Gastroesophageal sphincter (tissue), 4 donors: ENCODE data around the gene LIMCH1. TPM values are rescaled to one million over a fixed set of nuclear protein-coding genes. Genes with fewer than 3 reads are reported as not detected.

Experiments
- ATAC-seq: fragments of 150-250 bp; one replicate; pipeline ENCODE4 v1.9.1; 2016; ENCODE audit warnings: mild to moderate bottlenecking, moderate library complexity
- H3K27ac ChIP-seq, 4 donors: fragments of 200-600 bp; sonication (generic) in 3 of 4; 1 replicate in 3 of 4; 2 replicates in 1 of 4; pipeline ENCODE4 v1.5.1; 2016 to 2019
- H3K27me3 ChIP-seq: fragments of 200-600 bp; sonication (generic); one replicate; pipeline ENCODE4 v1.5.1; 2019
- H3K36me3 ChIP-seq, 2 donors: fragments of 200-600 bp; sonication (generic); one replicate each; pipeline ENCODE4 v1.5.1; 2019; ENCODE audit warnings: control low read depth in 1 of 2
- H3K4me1 ChIP-seq, 3 donors: fragments of 200-600 bp; sonication (generic); 1 replicate in 2 of 3; 2 replicates in 1 of 3; pipeline ENCODE4 v1.5.1; 2016 to 2019; ENCODE audit warnings: control low read depth in 2 of 3
- H3K4me3 ChIP-seq, 2 donors: fragments of 200-600 bp; sonication (generic); one replicate each; pipeline ENCODE4 v1.5.1; 2019; ENCODE audit warnings: mild to moderate bottlenecking in 1 of 2, moderate library complexity in 1 of 2
- H3K9me3 ChIP-seq, 3 donors: fragments of 200-600 bp; sonication (generic); one replicate each; pipeline ENCODE4 v1.5.1; 2017 to 2019; ENCODE audit warnings: control low read depth in 2 of 3
- CTCF ChIP-seq, 4 experiments: fragments of 200-600 bp in 2 of 4; fragments of 450-650 bp in 2 of 4; sonication (generic) in 1 of 4; IDR thresholded peaks; one replicate each; pipeline ENCODE4 v1.5.1; 2017 to 2019; ENCODE audit warnings: antibody characterized with exemption in 4 of 4, mild to moderate bottlenecking in 2 of 4, moderate library complexity in 2 of 4
- EP300 ChIP-seq: sonication (generic); formaldehyde crosslinking; IDR thresholded peaks from one replicate; pipeline ENCODE4 v1.6.1; 2017; ENCODE audit warnings: antibody characterized with exemption, mild to moderate bottlenecking
- POLR2A ChIP-seq, 2 donors: fragments of 450-650 bp; IDR thresholded peaks; one replicate each; pipeline ENCODE4 v1.6.1; 2017; ENCODE audit warnings: antibody characterized with exemption in 2 of 2, mild to moderate bottlenecking in 2 of 2, moderate library complexity in 1 of 2
- POLR2AphosphoS5 ChIP-seq: sonication (generic); formaldehyde crosslinking; IDR thresholded peaks from one replicate; pipeline ENCODE4 v1.6.1; 2017; ENCODE audit warnings: antibody characterized with exemption
- WGBS, 2 donors: methylation state at CpG; one replicate each; pipeline ENCODE4 v1.1.5; 2018; ENCODE audit warnings: low coverage in 1 of 2; 5-methylcytosine and 5-hydroxymethylcytosine counted together
- total RNA-seq, 4 donors: library from RNA; depleted of rRNA; stranded (reverse); fragments of >200 nt; gene quantifications; one replicate each; pipeline ENCODE4 v1.1.0, GENCODE V29; 2016

The LIMCH1 gene
- total RNA-seq, 4 donors from 2014 or later: 9.8 to 82.9 (median 63.1) TPM

GRCh38 chr4:41745292-41746024 is 207.5 kb downstream of the LIMCH1 start:
- Histone ChIP-seq H3K27me3 (peaks cover 95% of the 10 kb centered on the region), H3K36me3 (no peaks in the 10 kb centered on the region), H3K27ac (no peak overlapping the region), H3K9me3 (peaks cover 0 to 11% (median 0%) of the 10 kb centered on the region in 3 donors), H3K4me3 (no peak overlapping the region), H3K4me1 (peaks cover 0 to 25% (median 0%) of the 10 kb centered on the region in 3 donors)
- 15% methylated on average over 4 of the region's 54 CpGs; no CpG with 5 or more reads in 1 of the 2 donors for WGBS, 2 donors
- ATAC-seq: no peak
- TF ChIP-seq EP300 (no peak), POLR2A (IDR thresholded peaks at IDR 0.05) (no peak), CTCF (IDR thresholded peaks at IDR 0.05) (no peak), POLR2AphosphoS5 (no peak)

- peaks cover 96% of the 10 kb centered on the region for H3K27me3 ChIP-seq
Measured at GRCh38 chr4:41746025-41746439, 208.1 kb downstream of the LIMCH1 start.

GRCh38 chr4:41746440-41747229 is 208.7 kb downstream of the LIMCH1 start:
- Histone ChIP-seq H3K9me3 (peaks cover 0 to 11% (median 0%) of the 10 kb centered on the region in 3 donors), H3K4me1 (peaks cover 0 to 35% (median 0%) of the 10 kb centered on the region in 3 donors), H3K36me3 (no peaks in the 10 kb centered on the region), H3K27ac (no peak overlapping the region), H3K27me3 (peaks cover 98% of the 10 kb centered on the region), H3K4me3 (no peak overlapping the region)
- ATAC-seq: no peak
- TF ChIP-seq EP300 (no peak), POLR2AphosphoS5 (no peak), POLR2A (IDR thresholded peaks at IDR 0.05) (no peak), CTCF (IDR thresholded peaks at IDR 0.05) (no peak)
- WGBS, 2 donors: 6 to 20% methylated on average over 1 to 16 of the region's 37 CpGs

More at GRCh38 chr4:41746025-41746439, 208.1 kb downstream of the LIMCH1 start:
- Histone ChIP-seq H3K4me3 (no peak overlapping the region), H3K36me3 (no peaks in the 10 kb centered on the region), H3K27ac (no peak overlapping the region), H3K9me3 (peaks cover 0 to 11% (median 0%) of the 10 kb centered on the region in 3 donors), H3K4me1 (peaks cover 0 to 29% (median 0%) of the 10 kb centered on the region in 3 donors)
- ATAC-seq: no peak
- no peak for TF ChIP-seq CTCF (IDR thresholded peaks at IDR 0.05)
- no peak for TF ChIP-seq POLR2A (IDR thresholded peaks at IDR 0.05)
- no peak for TF ChIP-seq POLR2AphosphoS5
- TF ChIP-seq EP300: no peak
- WGBS, 2 donors: 0% methylated on average over 1 to 2 of the region's 36 CpGs

GRCh38 chr4:41747230-41748055 is 209.5 kb downstream of the LIMCH1 start:
- Histone ChIP-seq H3K9me3 (peaks cover 0 to 11% (median 0%) of the 10 kb centered on the region in 3 donors), H3K36me3 (no peaks in the 10 kb centered on the region), H3K27ac (no peak overlapping the region), H3K4me3 (no peak overlapping the region), H3K27me3 (peaks cover 98% of the 10 kb centered on the region), H3K4me1 (peaks cover 0 to 37% (median 0%) of the 10 kb centered on the region in 3 donors)
- no peak for ATAC-seq
- WGBS, 2 donors: 4 to 6% methylated on average over 9 to 23 of the region's 49 CpGs
- TF ChIP-seq CTCF (IDR thresholded peaks at IDR 0.05): no peak
- TF ChIP-seq POLR2AphosphoS5: no peak
- no peak for TF ChIP-seq EP300
- TF ChIP-seq POLR2A (IDR thresholded peaks at IDR 0.05): no peak
